Measurements from ENCODE around the gene CSRNP3. TPM values are rescaled to one million over a fixed set of nuclear protein-coding genes. Genes with fewer than 3 reads are reported as not detected.

The CSRNP3 gene
- total and polyA plus RNA-seq, 7 donors: 0.96 to 6.6 (median 3.9) TPM

DNA sequence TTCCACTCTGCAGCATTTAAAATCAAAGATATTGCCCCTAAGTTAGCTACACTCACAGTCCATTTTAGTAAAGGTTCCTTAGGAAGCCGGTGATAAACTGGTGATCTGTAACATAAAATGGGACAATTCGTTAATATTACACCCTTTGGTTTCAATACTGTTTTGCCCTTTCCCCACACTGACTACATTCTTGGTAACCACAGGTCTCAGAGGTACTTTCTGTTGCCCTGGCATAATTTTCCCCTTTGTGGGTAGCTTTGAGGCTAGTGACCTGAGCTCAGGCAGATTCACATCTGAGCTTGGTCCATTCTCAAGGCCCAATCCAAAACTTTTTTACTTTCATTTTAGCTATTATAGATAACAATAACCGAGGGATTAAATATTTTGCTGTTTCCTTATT, 32.9 kb upstream of the CSRNP3 start:
- WGBS, 2 donors: 74 to 83% methylated on average over 3 of the region's 3 CpGs
- DNase-seq: no peak
- H3K27ac ChIP-seq: no peak overlapping the region
- H3K36me3 ChIP-seq: no peaks in the 10 kb centered on the region
- intact Hi-C loops (cut with DNase I): no loop called here
- no peak overlapping the region for H3K4me3 ChIP-seq
- no peaks in the 10 kb centered on the region for H3K4me1 ChIP-seq
- TF ChIP-seq POLR2A (IDR thresholded peaks at IDR 0.05) (no peak), EP300 (IDR thresholded peaks at IDR 0.05) (no peak), POLR2AphosphoS5 (IDR thresholded peaks at IDR 0.05) (no peak)
- TF ChIP-seq, protein P1, sequence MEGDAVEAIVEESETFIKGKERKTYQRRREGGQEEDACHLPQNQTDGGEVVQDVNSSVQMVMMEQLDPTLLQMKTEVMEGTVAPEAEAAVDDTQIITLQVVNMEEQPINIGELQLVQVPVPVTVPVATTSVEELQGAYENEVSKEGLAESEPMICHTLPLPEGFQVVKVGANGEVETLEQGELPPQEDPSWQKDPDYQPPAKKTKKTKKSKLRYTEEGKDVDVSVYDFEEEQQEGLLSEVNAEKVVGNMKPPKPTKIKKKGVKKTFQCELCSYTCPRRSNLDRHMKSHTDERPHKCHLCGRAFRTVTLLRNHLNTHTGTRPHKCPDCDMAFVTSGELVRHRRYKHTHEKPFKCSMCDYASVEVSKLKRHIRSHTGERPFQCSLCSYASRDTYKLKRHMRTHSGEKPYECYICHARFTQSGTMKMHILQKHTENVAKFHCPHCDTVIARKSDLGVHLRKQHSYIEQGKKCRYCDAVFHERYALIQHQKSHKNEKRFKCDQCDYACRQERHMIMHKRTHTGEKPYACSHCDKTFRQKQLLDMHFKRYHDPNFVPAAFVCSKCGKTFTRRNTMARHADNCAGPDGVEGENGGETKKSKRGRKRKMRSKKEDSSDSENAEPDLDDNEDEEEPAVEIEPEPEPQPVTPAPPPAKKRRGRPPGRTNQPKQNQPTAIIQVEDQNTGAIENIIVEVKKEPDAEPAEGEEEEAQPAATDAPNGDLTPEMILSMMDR (IDR thresholded peaks at IDR 0.05): no peak
- H3K9me3 ChIP-seq: no peaks in the 10 kb centered on the region
- H3K27me3 ChIP-seq: peaks cover 0 to 3% (median 0%) of the 10 kb centered on the region in 3 donors

DNA sequence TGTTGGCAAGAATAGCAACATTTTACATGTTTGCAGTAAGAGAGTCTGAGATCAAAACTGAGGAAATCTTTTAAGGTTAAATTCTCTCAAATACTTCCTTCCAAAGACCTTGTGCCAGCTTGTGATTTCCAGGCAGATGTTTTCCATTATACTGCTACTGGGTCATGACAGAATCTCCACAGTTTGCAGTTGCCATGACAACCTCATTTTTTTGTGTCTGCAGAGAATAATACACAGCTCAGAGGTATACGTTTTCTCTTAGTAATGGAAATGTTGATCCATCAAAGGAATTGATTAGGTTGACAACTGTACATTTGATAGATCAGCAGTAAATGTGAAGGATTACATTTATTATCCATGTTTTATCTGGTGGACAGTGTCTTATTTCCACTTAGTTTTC, 29.1 kb upstream of the CSRNP3 start:
- H3K4me1 ChIP-seq: no peaks in the 10 kb centered on the region
- intact Hi-C loops (cut with DNase I): no loop called here
- no peaks in the 10 kb centered on the region for H3K9me3 ChIP-seq
- H3K27ac ChIP-seq: no peak overlapping the region
- no peaks in the 10 kb centered on the region for H3K27me3 ChIP-seq
- 14 to 29% methylated on average over 1 of the region's 1 CpG for WGBS, 2 donors
- H3K4me3 ChIP-seq: no peak overlapping the region
- no peaks in the 10 kb centered on the region for H3K36me3 ChIP-seq
- TF ChIP-seq POLR2A (IDR thresholded peaks at IDR 0.05): no peak
- no peak for TF ChIP-seq EP300 (IDR thresholded peaks at IDR 0.05)
- TF ChIP-seq, protein P1 (IDR thresholded peaks at IDR 0.05): no peak
- no peak for TF ChIP-seq POLR2AphosphoS5 (IDR thresholded peaks at IDR 0.05)
- no peak for DNase-seq

DNA sequence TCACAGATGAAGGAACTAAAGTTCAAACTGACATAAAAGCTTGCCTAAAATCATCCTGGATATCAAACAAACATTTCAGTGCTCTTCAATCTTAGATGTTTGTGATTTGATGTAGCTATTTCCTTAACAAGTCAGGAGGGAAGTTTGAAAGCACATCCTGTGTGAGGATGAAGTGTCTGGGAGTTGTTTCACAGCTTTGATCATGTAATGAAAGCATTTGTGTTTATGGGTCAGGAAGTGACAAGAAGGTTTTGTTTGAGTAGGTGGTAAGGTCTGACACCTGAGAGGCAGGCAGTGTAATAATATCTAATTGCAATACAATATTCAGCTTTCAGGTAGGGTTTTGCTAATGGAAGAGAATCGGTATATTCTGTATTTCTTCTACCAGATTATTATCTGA, 26.0 kb upstream of the CSRNP3 start:
- Histone ChIP-seq H3K27me3 (no peaks in the 10 kb centered on the region), H3K4me1 (no peaks in the 10 kb centered on the region), H3K9me3 (no peaks in the 10 kb centered on the region), H3K36me3 (no peaks in the 10 kb centered on the region), H3K27ac (no peak overlapping the region), H3K4me3 (no peak overlapping the region)
- 70 to 73% methylated on average over 1 of the region's 1 CpG for WGBS, 2 donors
- intact Hi-C loops (cut with DNase I): no loop called here
- DNase-seq: no peak
- TF ChIP-seq, protein P1 (IDR thresholded peaks at IDR 0.05): no peak
- TF ChIP-seq EP300 (IDR thresholded peaks at IDR 0.05) (no peak), POLR2AphosphoS5 (IDR thresholded peaks at IDR 0.05) (no peak), POLR2A (IDR thresholded peaks at IDR 0.05) (no peak)

DNA sequence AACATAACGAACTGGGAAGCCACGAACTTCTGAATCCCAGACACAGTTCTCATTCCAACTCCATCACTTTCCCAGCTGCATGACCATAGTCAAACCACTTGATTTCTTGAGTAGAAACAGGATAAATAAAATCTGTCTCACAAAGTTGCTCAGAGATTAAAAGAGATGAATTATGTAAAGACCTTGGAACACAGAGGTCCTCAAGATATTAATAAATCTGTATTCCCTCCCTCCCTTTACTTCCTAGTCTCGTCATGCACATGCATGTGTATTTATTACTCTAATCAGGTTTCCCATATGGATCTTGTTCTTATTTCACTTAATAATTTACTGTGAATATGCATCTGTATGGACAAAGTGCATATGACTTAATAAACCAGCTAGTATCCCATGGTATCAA, 21.1 kb upstream of the CSRNP3 start:
- 67 to 70% methylated on average over 3 of the region's 3 CpGs for WGBS, 2 donors
- H3K4me1 ChIP-seq: no peaks in the 10 kb centered on the region
- intact Hi-C loops (cut with DNase I): no loop called here
- H3K4me3 ChIP-seq: no peak overlapping the region
- DNase-seq: no peak
- no peak overlapping the region for H3K27ac ChIP-seq
- no peaks in the 10 kb centered on the region for H3K27me3 ChIP-seq
- TF ChIP-seq EP300 (IDR thresholded peaks at IDR 0.05) (no peak), POLR2A (IDR thresholded peaks at IDR 0.05) (no peak), POLR2AphosphoS5 (IDR thresholded peaks at IDR 0.05) (no peak)
- TF ChIP-seq, protein P1 (IDR thresholded peaks at IDR 0.05): no peak
- no peaks in the 10 kb centered on the region for H3K36me3 ChIP-seq
- no peaks in the 10 kb centered on the region for H3K9me3 ChIP-seq

DNA sequence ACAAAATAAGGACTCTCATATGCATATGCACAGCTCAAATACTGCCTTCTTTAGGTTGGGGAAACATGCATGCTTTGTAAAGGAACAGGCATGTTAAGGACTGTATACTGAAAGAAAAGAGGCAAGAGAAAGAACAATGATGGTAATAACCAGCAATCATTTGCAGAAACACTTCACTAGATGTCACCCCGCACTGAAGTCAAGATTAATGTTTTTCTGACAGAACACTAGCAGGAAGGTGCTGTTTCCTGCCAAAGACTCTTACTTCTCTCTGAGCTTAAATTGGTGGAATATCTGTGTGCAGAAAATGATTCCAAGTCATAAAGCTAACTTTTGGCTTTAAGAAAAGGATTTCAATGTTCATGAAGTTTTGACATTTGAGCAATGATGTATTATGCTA, 19.3 kb upstream of the CSRNP3 start:
- intact Hi-C loops (cut with DNase I): no loop called here
- H3K27ac ChIP-seq: no peak overlapping the region
- no peaks in the 10 kb centered on the region for H3K4me1 ChIP-seq
- no peaks in the 10 kb centered on the region for H3K9me3 ChIP-seq
- no peak for TF ChIP-seq EP300 (IDR thresholded peaks at IDR 0.05)
- no peak for TF ChIP-seq POLR2A (IDR thresholded peaks at IDR 0.05)
- TF ChIP-seq, protein P1 (IDR thresholded peaks at IDR 0.05): no peak
- TF ChIP-seq POLR2AphosphoS5 (IDR thresholded peaks at IDR 0.05): no peak
- H3K4me3 ChIP-seq: no peak overlapping the region
- no peaks in the 10 kb centered on the region for H3K36me3 ChIP-seq
- no peaks in the 10 kb centered on the region for H3K27me3 ChIP-seq
- WGBS, 2 donors: 41 to 56% methylated on average over 1 of the region's 1 CpG
- no peak for DNase-seq

Measured in sigmoid colon (tissue), 7 donors.